ENCODE results near the gene RIN3.

Gene RIN3

DNA sequence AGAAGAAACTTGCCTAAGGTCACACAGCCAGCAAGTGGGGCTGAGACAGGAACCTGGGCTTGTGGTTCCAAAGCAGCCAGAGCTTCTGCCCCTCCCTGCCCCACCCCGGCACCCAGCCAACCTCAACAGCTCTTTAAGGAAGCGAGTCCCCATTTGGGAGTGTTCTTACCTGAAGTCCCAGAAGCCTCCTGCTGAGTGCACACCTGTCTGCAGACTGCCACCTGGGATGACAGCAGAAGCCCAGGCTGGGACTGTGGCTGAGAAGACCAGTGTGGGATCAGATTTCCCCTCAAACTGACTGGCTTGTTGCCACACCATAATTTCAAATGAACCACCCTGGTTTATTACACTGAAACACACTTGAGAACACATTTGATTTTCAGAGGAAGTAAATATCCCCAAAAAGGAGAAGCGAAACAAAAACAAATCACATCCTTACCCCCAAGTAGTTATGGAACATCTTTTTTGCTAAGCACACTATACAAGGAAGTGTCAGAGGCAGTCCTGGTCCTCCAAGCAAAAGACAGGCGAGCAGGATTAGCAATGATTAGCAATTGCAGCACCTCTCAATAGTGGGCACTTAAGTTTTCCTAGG is 6.3 kb upstream of the RIN3 start:
- DNase-seq (ENCODE audit: low spot score): no peak

- no peak for DNase-seq (ENCODE audit: low spot score)
Measured at GRCh38 chr14:92510972-92511371, 2.6 kb upstream of the RIN3 start.

GRCh38 chr14:92511453-92512238 is 1.9 kb upstream of the RIN3 start:
- no peak for DNase-seq (ENCODE audit: low spot score)

DNA sequence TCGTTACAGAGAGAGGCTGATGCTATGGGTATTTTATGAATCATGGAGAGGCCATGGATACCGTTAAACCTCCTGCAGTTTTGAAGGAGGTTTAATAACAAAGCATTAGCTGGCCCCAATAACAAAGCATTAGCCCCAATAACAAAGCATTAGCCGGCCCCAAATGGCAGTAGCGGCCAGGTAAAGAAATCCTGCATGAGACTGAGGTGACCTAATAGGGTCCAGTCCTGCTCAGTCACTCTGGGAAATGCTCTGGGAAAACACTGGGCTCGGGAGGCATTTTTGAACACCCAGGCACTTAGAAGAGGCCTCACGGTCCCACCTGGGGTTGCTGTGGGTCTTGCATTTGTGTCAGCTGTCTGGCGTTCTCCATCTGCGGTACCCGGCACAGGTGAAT is 776 bp upstream of the RIN3 start:
- no peak for DNase-seq (ENCODE audit: low spot score)

- DNase-seq (ENCODE audit: low spot score): no peak
Measured at GRCh38 chr14:92513966-92514843, 624 bp downstream of the RIN3 start.

DNA sequence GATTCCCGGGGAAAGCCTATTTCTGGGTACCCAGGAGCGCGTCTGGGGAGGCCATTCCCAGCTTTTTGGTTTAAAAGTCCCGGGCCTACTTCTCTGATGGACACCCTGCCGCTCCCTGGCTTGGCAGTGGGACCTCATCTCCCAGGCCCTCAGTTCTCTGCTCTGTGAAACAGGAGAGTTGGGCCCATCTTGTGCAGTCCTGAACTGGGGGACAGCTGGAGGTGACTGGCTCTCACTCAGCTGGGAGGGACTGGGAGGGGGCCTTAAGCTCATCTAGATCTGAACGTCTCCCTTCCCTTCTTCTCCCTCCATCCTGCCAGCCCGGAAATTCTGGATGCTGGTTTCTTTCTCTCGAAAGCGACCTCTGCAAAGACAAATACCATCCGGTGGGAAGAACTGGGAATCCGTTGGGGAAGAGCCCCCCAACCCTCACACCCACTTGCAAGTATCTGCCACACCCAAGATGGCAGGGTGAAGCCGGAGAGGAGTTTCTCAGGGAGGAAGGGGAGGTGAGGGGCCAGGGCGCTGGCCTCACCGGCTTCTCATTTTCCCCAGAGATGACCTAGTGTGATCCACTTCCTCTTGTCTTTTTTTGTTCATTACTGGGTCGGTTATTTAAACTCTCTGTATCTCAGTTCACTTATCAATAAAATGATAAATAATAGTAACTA is 1.4 kb downstream of the RIN3 start:
- DNase-seq (ENCODE audit: low spot score): no peak

DNA sequence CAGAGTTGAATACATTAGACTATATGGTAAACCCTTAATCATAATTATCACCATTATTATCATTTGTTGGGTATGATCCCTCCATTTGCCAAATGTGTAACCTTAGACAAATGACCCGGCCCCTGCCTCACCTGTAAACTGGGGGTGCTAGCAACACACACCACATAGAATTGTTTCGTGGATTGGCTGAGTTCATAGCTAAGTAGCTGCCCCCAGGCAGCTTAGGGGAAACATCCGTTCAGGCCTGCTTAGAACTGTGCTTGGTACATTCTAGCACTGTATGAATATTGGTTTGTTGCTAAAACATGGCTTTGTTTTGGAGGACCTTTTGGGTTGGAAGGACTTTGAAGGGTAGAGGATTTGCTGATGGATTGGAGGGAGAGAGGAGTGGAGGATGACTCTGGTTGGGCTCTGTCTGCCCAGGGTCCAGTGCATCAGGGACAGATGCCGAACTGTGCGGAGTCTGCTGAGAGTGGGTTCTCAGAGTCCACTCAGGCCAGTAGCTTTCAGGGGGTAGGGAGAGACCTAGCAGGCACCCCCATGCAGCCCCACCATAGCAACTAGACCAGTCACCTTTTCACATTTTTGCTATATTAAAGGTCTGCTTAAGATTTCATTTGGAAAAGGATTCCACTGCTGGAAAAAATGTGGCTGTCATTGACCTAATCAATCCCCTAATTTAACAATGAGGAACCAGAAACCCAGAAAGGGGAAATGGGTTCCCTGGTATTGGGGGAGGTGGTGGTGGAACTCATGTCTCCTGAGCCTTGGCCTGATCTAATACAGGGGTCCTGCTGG is 2.2 kb downstream of the RIN3 start:
- DNase-seq (ENCODE audit: low spot score): no peak

- no peak for DNase-seq (ENCODE audit: low spot score)
Measured at GRCh38 chr14:92516344-92516965, 2.9 kb downstream of the RIN3 start.

DNA sequence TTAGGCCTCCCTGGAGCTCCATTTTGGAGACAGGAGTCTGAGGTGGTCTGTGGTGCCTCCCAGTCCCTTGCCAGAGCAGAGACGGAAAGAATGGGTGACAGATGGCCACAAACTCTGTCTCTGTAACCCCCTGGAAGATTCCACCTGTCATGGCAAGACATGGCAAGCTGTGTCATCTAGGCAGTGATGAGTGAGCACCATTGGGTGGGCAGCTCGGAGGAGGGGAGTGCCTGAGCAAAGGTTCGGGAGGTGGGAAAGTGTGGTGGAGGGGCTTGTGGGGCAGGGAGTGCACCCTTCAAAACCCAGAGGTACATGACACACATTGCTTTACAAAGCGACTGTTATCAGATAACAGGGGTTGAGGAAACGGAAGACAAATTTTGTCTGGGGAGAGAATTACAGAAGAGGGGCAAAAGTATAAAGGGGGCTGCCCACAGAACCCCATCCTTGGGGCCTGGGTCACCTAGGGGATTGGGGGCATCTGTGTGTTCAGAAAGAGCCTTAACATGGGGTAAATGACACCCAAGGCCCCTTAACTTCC is 3.5 kb downstream of the RIN3 start:
- DNase-seq (ENCODE audit: low spot score): no peak

GRCh38 chr14:92517761-92518160 is 4.2 kb downstream of the RIN3 start:
- DNase-seq (ENCODE audit: low spot score): no peak

DNA sequence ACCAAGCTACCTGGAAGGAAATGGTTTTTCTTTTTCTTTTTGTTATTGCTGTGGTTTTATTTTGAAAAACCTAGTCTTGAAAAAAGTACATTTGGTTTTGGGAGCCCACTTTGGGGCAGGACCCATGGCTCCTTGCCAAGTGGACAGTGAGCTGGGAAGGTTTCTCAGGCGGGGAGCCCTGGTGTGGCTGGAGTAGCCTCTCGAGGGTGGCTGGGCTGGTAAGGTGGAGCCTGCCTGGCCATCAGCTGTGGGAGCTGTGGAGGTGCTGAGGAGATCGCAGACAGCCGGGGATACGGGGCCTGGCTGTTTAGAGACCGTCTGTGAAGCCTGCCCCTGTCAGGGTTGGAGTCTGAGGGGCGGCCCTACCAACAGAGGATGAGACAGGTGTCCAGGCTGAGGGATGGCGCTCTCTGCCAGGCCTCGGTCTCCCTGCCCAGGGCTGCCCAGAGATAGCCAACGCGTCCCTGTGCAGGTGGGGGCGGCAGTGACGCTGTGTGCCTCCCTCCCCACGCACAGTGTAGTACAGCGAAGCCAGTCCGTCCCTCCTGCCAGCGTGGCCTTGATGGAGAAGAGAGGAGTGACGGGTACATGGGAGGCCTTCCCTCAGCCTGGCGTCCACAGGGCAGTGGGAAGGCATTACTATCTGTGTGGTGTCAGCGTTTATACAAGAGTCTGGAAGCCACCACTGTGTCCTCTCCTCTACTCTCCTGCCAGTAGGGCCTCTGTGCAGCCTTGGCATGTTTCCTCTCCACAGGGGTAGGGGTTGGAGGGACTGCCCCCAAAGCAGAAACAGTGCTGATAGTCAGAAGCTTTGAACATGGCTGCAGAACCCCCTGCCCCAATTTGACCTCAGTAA is 5.9 kb downstream of the RIN3 start:
- DNase-seq (ENCODE audit: low spot score): no peak

DNA sequence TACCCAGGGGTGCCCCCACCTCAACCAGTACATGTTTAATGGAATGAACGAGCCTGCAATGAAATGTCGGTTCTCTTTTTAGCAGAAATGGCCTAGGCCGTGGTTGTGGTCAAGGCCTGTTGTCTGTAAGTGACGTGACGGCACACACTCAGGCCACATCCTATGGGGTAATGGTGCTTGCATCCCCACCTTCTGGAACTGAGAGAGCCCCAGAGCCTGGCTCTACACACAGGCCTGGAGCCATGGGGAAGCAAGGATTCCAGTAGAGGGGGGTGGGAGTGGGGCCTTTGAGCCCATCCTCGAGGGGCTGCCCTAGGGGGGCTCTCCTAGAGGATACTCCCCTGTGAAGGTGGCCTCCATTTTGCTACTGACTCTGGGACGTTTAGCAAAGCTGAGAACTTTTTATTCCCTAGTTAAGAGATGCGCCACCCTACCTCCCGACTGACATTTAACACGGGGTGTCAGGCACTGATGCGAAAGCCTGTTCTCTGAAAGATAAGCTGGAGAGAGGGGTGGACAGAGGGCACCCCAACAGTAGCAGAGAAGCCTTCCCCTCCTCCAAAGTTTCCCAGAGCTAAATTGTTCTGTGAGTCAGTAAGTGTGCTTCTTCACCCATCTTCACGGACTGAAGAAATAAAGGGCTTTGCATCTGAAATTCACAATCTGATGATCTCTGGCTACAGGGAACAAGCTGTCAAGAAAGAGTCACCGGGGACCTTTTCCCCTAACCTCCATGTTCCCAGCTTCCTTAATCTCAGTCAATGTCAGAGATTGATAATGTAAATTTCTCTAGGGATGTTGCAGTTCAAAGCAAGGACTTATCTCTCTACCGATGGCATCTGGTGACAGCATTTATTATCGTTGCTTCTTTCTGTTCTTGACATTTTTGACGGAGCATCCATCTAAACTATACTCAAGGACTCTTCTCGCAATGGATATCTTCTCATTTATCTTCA is 6.8 kb downstream of the RIN3 start:
- DNase-seq (ENCODE audit: low spot score): peak; percentile 59

DNA sequence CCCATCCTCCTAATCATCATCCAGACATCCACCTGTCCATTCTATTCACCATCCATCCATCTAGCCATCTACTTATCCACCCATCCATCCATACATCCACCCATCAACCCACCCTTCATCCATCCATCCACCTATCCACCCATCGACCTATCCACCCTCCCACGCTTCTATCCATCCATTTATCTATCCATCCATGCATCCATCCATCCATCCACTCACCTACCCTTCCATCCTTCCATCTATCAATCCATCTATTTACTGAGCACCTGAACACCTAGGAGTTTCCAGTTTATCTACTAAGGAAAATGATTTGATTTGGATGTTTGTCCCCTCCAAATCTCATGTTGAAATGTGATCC is 7.5 kb downstream of the RIN3 start:
- no peak for DNase-seq (ENCODE audit: low spot score)

- no peak for DNase-seq (ENCODE audit: low spot score)
Measured at GRCh38 chr14:92523752-92524151, 10.2 kb downstream of the RIN3 start.

DNA sequence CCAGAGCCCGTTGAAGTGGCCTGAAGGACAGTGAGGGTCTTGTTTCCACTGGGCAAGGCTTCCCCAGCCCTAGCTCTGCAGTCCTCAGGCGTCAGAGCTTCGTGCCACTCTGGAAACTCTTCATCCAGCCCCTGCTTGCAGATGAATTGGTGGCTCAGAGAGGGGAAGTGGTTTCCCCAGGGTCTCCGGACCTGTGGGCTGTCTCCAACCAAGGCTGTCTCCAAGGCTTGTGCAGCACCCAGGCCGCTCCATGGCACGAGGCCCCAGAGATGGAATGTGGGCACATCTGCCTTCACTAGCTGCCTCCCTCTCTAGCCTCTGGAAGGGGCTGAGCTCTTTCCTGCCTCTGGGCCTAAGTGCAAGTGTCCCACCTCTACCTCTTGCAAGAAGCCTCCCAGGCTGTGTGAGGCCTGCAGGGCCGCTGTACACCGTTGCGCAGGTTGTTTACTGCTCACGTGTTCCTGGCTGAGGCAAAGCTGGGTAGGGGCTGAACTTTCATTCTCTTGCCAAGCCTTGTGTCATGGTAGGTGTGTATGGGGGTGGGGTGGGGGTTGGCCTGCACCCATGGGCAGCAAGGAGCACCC is 11.1 kb downstream of the RIN3 start:
- no peak for DNase-seq (ENCODE audit: low spot score)

GRCh38 chr14:92525322-92526095 is 11.9 kb downstream of the RIN3 start:
- DNase-seq (ENCODE audit: low spot score): no peak

GRCh38 chr14:92527721-92528120 is 14.1 kb downstream of the RIN3 start:
- DNase-seq (ENCODE audit: low spot score): no peak
